H1 (cell line): ENCODE data around the gene KLHL24. TPM values are rescaled to one million over a fixed set of nuclear protein-coding genes. Genes with fewer than 3 reads are reported as not detected.

Experiments
- CTCF ChIA-PET: fragments of 300-600 bp; sonication (Branson Sonifier 250); formaldehyde crosslinking; loops from one replicate; lab custom pipeline; 2021; ENCODE audit not compliant: partially characterized antibody; lab: Charles Lee
- POLR2A ChIA-PET: fragments of 300-600 bp; sonication (Branson Sonifier 250); formaldehyde crosslinking; loops from one replicate; lab custom pipeline; 2021; ENCODE audit warnings: inconsistent platforms; ENCODE audit not compliant: partially characterized antibody; lab: Charles Lee
- DNase-seq, 2 experiments: peaks; one replicate each; pipeline versions ENCODE4 v3.0.0 to v3.0.0-alpha.2; 2010 to 2022; ENCODE audit warnings: low spot score in 2 of 2, low read depth in 1 of 2, mixed read lengths in 1 of 2
- FAIRE-seq: peaks from 2 replicates; lab custom pipeline; 2011; peaks lifted over from hg19 to GRCh38; lab: Jason Lieb, UNC
- H2AFZ ChIP-seq: 2 replicates; pipeline ENCODE4 v1.8.1; 2012; ENCODE audit warnings: low read length, inconsistent platforms
- H2AK5ac ChIP-seq: 2 replicates; pipeline ENCODE4 v1.6.1; 2013; ENCODE audit warnings: low read depth, low read length
- H2BK120ac ChIP-seq: replicated peaks from 2 replicates; pipeline ENCODE3; 2013; ENCODE audit warnings: low read depth, low read length, inconsistent platforms
- H2BK12ac ChIP-seq: 2 replicates; pipeline ENCODE4 v1.6.1; 2013; ENCODE audit warnings: low read depth, low read length
- H2BK15ac ChIP-seq: 2 replicates; pipeline ENCODE4 v1.6.1; 2013; ENCODE audit warnings: low read length
- H2BK20ac ChIP-seq: 2 replicates; pipeline ENCODE4 v1.6.1; 2013; ENCODE audit warnings: low read length
- H2BK5ac ChIP-seq: 2 replicates; pipeline ENCODE4 v1.6.1; 2013; ENCODE audit warnings: low read depth, low read length
- H3K14ac ChIP-seq: 2 replicates; pipeline ENCODE4 v1.6.1; 2013; ENCODE audit warnings: inconsistent platforms; ENCODE audit not compliant: insufficient read length
- H3K18ac ChIP-seq: 2 replicates; pipeline ENCODE4 v1.6.1; 2013; ENCODE audit warnings: low read length; ENCODE audit errors: extremely low read depth
- H3K23ac ChIP-seq: 2 replicates; pipeline ENCODE4 v1.6.1; 2013; ENCODE audit warnings: inconsistent platforms; ENCODE audit not compliant: insufficient read length
- H3K23me2 ChIP-seq: 2 replicates; pipeline ENCODE4 v1.6.1; 2013; ENCODE audit warnings: low read depth, low read length
- H3K27ac ChIP-seq: 2 replicates; pipeline ENCODE4 v1.6.1; 2011; ENCODE audit warnings: low read depth, low read length, inconsistent platforms
- H3K27me3 ChIP-seq, 4 experiments: replicated peaks in 1 of 4; 1 replicate in 1 of 4; 2 replicates in 3 of 4; pipeline versions ENCODE4 v1.6.1 to v1.8.1; 2011 to 2013; ENCODE audit warnings: low read length in 3 of 4, mild to moderate bottlenecking in 3 of 4, inconsistent platforms in 2 of 4, mixed read lengths in 2 of 4, moderate library complexity in 1 of 4; ENCODE audit not compliant: control insufficient read depth in 3 of 4, insufficient read depth in 3 of 4; ENCODE audit errors: extremely low read depth in 1 of 4
- H3K36me3 ChIP-seq, 4 experiments: 2 replicates each; pipeline versions ENCODE4 v1.6.1 to v1.8.1; 2011 to 2013; ENCODE audit warnings: mild to moderate bottlenecking in 4 of 4, low read length in 3 of 4, moderate library complexity in 2 of 4, control low read depth in 1 of 4, inconsistent platforms in 1 of 4; ENCODE audit not compliant: insufficient read depth in 4 of 4, control insufficient read depth in 2 of 4
- H3K4ac ChIP-seq: replicated peaks from 2 replicates; pipeline ENCODE3; 2013; ENCODE audit warnings: low read length, low read depth, mixed read lengths, inconsistent platforms; ENCODE audit not compliant: insufficient read length
- H3K4me1 ChIP-seq, 4 experiments: replicated peaks in 1 of 4; 1 replicate in 1 of 4; 2 replicates in 3 of 4; pipeline versions ENCODE4 v1.6.1 to v1.8.1; 2011 to 2013; ENCODE audit warnings: low read length in 3 of 4, inconsistent platforms in 2 of 4, mixed read lengths in 1 of 4; ENCODE audit not compliant: insufficient read depth in 4 of 4, control insufficient read depth in 3 of 4
- H3K4me2 ChIP-seq, 2 experiments: 2 replicates each; pipeline versions ENCODE4 v1.6.1 to v1.8.1; 2011 to 2013; ENCODE audit warnings: low read depth in 2 of 2, low read length in 2 of 2, control low read depth in 1 of 2, inconsistent platforms in 1 of 2, mild to moderate bottlenecking in 1 of 2; ENCODE audit not compliant: insufficient read depth in 1 of 2
- H3K4me3 ChIP-seq, 4 experiments: fragments of 200-600, 300-600 bp in 1 of 4; sonication (generic), shearing (Covaris generic), sonication (Bioruptor Twin) in 1 of 4; 2 replicates each; pipeline versions ENCODE4 v1.5.1 to v1.8.1; 2011 to 2016; ENCODE audit warnings: low read length in 4 of 4, low read depth in 3 of 4, control low read depth in 2 of 4, inconsistent platforms in 2 of 4, mild to moderate bottlenecking in 2 of 4, mixed read lengths in 1 of 4, moderate library complexity in 1 of 4; ENCODE audit not compliant: insufficient read depth in 2 of 4; ENCODE audit errors: extremely low read depth in 1 of 4
- H3K56ac ChIP-seq: replicated peaks from 2 replicates; pipeline ENCODE3; 2013; ENCODE audit warnings: low read depth, mild to moderate bottlenecking, mixed read lengths, low read length, inconsistent platforms; ENCODE audit not compliant: insufficient read length
- H3K79me1 ChIP-seq: 2 replicates; pipeline ENCODE4 v1.6.1; 2013; ENCODE audit warnings: low read depth, low read length, control low read depth
- H3K79me2 ChIP-seq, 2 experiments: 2 replicates each; pipeline versions ENCODE4 v1.6.1 to v1.8.1; 2012 to 2013; ENCODE audit warnings: low read length in 2 of 2, mild to moderate bottlenecking in 2 of 2, inconsistent platforms in 1 of 2; ENCODE audit not compliant: insufficient read depth in 2 of 2, control insufficient read depth in 1 of 2
- H3K9ac ChIP-seq, 4 experiments: replicated peaks in 1 of 4; 1 replicate in 1 of 4; 2 replicates in 3 of 4; pipeline versions ENCODE4 v1.6.1 to v1.8.1; 2011 to 2013; ENCODE audit warnings: low read depth in 3 of 4, low read length in 3 of 4, control low read depth in 2 of 4, mild to moderate bottlenecking in 2 of 4, moderate library complexity in 2 of 4, inconsistent platforms in 1 of 4; ENCODE audit errors: extremely low read depth in 1 of 4
- H3K9me3 ChIP-seq, 2 experiments: 2 replicates each; pipeline versions ENCODE4 v1.6.1 to v1.8.1; 2012 to 2013; ENCODE audit warnings: mild to moderate bottlenecking in 2 of 2, moderate library complexity in 2 of 2, control low read depth in 1 of 2, inconsistent platforms in 1 of 2, low read depth in 1 of 2, low read length in 1 of 2, mixed read lengths in 1 of 2; ENCODE audit not compliant: insufficient read depth in 2 of 2
- H4K20me1 ChIP-seq, 2 experiments: replicated peaks in 1 of 2; 2 replicates each; pipeline versions ENCODE3 to v1.8.1; 2011 to 2013; ENCODE audit warnings: inconsistent platforms in 2 of 2, low read length in 2 of 2, mild to moderate bottlenecking in 1 of 2; ENCODE audit not compliant: insufficient read depth in 2 of 2, control insufficient read depth in 1 of 2
- H4K5ac ChIP-seq: 2 replicates; pipeline ENCODE4 v1.6.1; 2013; ENCODE audit warnings: low read length, low read depth, mixed read lengths, inconsistent platforms; ENCODE audit not compliant: insufficient read length
- H4K8ac ChIP-seq: 2 replicates; pipeline ENCODE4 v1.8.0; 2013; ENCODE audit warnings: mild to moderate bottlenecking, moderate library complexity, low read length, inconsistent platforms; ENCODE audit not compliant: insufficient read depth; ENCODE audit errors: extremely low read depth
- H4K91ac ChIP-seq: replicated peaks from 2 replicates; pipeline ENCODE3; 2013; ENCODE audit warnings: low read length, mixed read lengths, inconsistent platforms; ENCODE audit not compliant: insufficient read length
- GTF2F1 ChIP-seq: IDR thresholded peaks from 2 replicates; pipeline ENCODE4 v1.6.1; 2012; ENCODE audit warnings: low read depth, low read length, improper control_type of control experiment, borderline replicate concordance
- HDAC2 ChIP-seq, 2 experiments: fragments of 300-600 bp in 1 of 2; sonication (generic) in 1 of 2; IDR thresholded peaks; 2 replicates each; pipeline ENCODE4 v1.6.1; 2011 to 2012; ENCODE audit warnings: low read depth in 2 of 2, low read length in 2 of 2, mild to moderate bottlenecking in 2 of 2, moderate library complexity in 2 of 2, borderline replicate concordance in 1 of 2, inconsistent platforms in 1 of 2
- KDM1A ChIP-seq: fragments of 200-600, 300-600 bp; sonication (generic); IDR thresholded peaks from 2 replicates; pipeline ENCODE4 v1.7.1; 2016; ENCODE audit warnings: mild to moderate bottlenecking, low read length, borderline replicate concordance
- RFX5 ChIP-seq: IDR thresholded peaks from 2 replicates; pipeline ENCODE4 v1.6.1; 2011; ENCODE audit warnings: low read depth, low read length, improper control_type of control experiment, borderline replicate concordance
- YY1 ChIP-seq: IDR thresholded peaks from 2 replicates; pipeline ENCODE4 v1.6.1; 2011; ENCODE audit warnings: low read depth, mild to moderate bottlenecking, low read length
- WGBS, 2 experiments: shearing (Covaris generic) in 1 of 2; methylation state at CpG; one replicate each; pipeline versions ENCODE4 v1.1.6 to v1.1.7; 2013 to 2015; ENCODE audit warnings: low lambda C conversion rate in 2 of 2, mixed read lengths in 2 of 2, inconsistent platforms in 1 of 2, low coverage in 1 of 2, missing lambda C conversion rate in 1 of 2; ENCODE audit not compliant: insufficient replicate concordance in 2 of 2, insufficient coverage in 1 of 2, insufficient read length in 1 of 2; ENCODE audit errors: extremely low coverage in 1 of 2, missing lambda C conversion rate in 1 of 2; 5-methylcytosine and 5-hydroxymethylcytosine counted together
- polyA plus RNA-seq, 7 experiments: library from polyadenylated mRNA; depleted of rRNA in 3 of 7; stranded (reverse) in 5 of 7; unstranded in 2 of 7; fragments of >200 nt in 5 of 7; fragments of 200-250 nt in 2 of 7; gene quantifications; 1 replicate in 5 of 7; 2 replicates in 1 of 7; 4 replicates in 1 of 7; pipeline versions ENCODE4 v1.2.1 to v1.2.3, GENCODE V29; 2011 to 2013; ENCODE audit warnings: missing spikeins in 2 of 7, mixed read lengths in 2 of 7
- total RNA-seq: library from RNA; stranded (reverse); fragmentation: NEBNext Ultra II Directional; extraction: Animal tissue kit (Norgen Biotek cat#: 25700); gene quantifications from 2 replicates; pipeline ENCODE4 v1.2.1, GENCODE V29; 2021

KLHL24 gene
- total and polyA plus RNA-seq, 2 of the 8 experiments (the other 6 are each of a cell fraction or from before 2014, with no cell fraction given) = 12.5 to 36.2 TPM

GRCh38 chr3:183697123-183697609, 61.7 kb downstream of the KLHL24 start:
- peak overlapping the region; percentile 97 for H2AFZ ChIP-seq
- H3K27me3 ChIP-seq = no peaks in the 10 kb centered on the region
- peaks cover 0 to 15% (median 3%) of the 10 kb centered on the region in 4 experiments; a peak in 3 of 7 replicates for H3K4me1 ChIP-seq
- TF ChIP-seq KDM1A = peak; percentile 98
- peak in 1 of 2 experiments; percentile 91; a peak in 2 of 4 replicates for TF ChIP-seq HDAC2 (IDR thresholded peaks at IDR 0.05; ENCODE audit: borderline replicate concordance in 1 of 2, low read depth in 2 of 2, low read length in 2 of 2)
- TF ChIP-seq RFX5 = no peak
- TF ChIP-seq YY1 = peak; percentile 55; the same call in 1 of the 2 replicates
- TF ChIP-seq GTF2F1 = no peak
- peak overlapping the region; percentile 35 to 60 (median 50) for H3K4me3 ChIP-seq
- H2BK120ac ChIP-seq = no peak overlapping the region
- H3K14ac ChIP-seq = no peak overlapping the region
- no peak overlapping the region for H4K91ac ChIP-seq
- peaks cover 10% of the 10 kb centered on the region; the same call in 1 of the 2 replicates for H3K23me2 ChIP-seq
- H3K79me1 ChIP-seq = peaks cover 2% of the 10 kb centered on the region; the same call in 1 of the 2 replicates
- no peak overlapping the region for H2AK5ac ChIP-seq
- no peaks in the 10 kb centered on the region for H3K9me3 ChIP-seq
- DNase-seq (no peak), FAIRE-seq (no peak)
- H4K8ac ChIP-seq = no peak overlapping the region
- no peak overlapping the region; the same call in 1 of the 2 replicates for H2BK5ac ChIP-seq
- H2BK12ac ChIP-seq = no peak overlapping the region; the same call in 1 of the 2 replicates
- H4K20me1 ChIP-seq = peaks cover 5 to 6% of the 10 kb centered on the region in 2 experiments
- H3K4me2 ChIP-seq = peak overlapping the region; percentile 67 to 100; a peak in 3 of 4 replicates
- H3K27ac ChIP-seq = no peak overlapping the region
- H3K79me2 ChIP-seq = peaks cover 30 to 42% of the 10 kb centered on the region in 2 experiments
- no peak overlapping the region for H3K9ac ChIP-seq
- ChIA-PET CTCF (no interaction called here), POLR2A (interaction anchor here (0.7 to 3.5 kb wide), 10 partner anchors 9 to 262 kb away, joined by 3 to 33 read pairs (median 4); partner anchors contain the start of gene KLHL24)
- H3K23ac ChIP-seq = no peak overlapping the region
- whole genome bisulfite sequencing, 2 experiments = 50% methylated on average over 4 of the region's 4 CpGs; no CpG with 5 or more reads in 1 of the 2 experiments
- H3K56ac ChIP-seq = no peak overlapping the region
- H3K36me3 ChIP-seq = peaks cover 0 to 6% (median 0%) of the 10 kb centered on the region in 4 experiments; a peak in 2 of 8 replicates
- no peak overlapping the region for H2BK20ac ChIP-seq
- H4K5ac ChIP-seq = no peak overlapping the region
- H2BK15ac ChIP-seq = 0 out of 2 replicates have a peak overlapping the region, but pooled peaks have one; percentile 31
- H3K18ac ChIP-seq = no peak overlapping the region; the same call in 1 of the 2 replicates
- H3K4ac ChIP-seq = no peak overlapping the region
